IMR-90 (cell line): Measurements from ENCODE around the gene PIAS3. TPM values are rescaled to one million over a fixed set of nuclear protein-coding genes. Genes with fewer than 3 reads are reported as not detected.

Source experiments
- ATAC-seq: fragments of 200-7000 bp; cut with Tn5 transposase; 2 replicates; pipeline ENCODE4 v1.9.1; 2020; ENCODE audit warnings: low read depth, mild to moderate bottlenecking, moderate library complexity
- BruUV-seq: library from RNA; stranded (reverse); fragments of 400-500 nt; replicated peaks from 2 replicates; lab custom pipeline; 2021; lab: Mats Ljungman, UMichigan
- CTCF ChIA-PET: fragments of 300-600 bp; formaldehyde crosslinking; extraction: SDS; loops from one replicate; lab custom pipeline; 2021; ENCODE audit warnings: antibody characterized with exemption; lab: Yijun Ruan, JAX
- POLR2A ChIA-PET: fragments of 300-600 bp; sonication (Branson Sonifier 250); formaldehyde crosslinking; loops from one replicate; lab custom pipeline; 2022; ENCODE audit warnings: antibody characterized with exemption; ENCODE audit not compliant: unreplicated experiment; lab: Charles Lee
- DNase-seq: peaks from one replicate; pipeline ENCODE4 v3.0.0; 2013
- H2AFZ ChIP-seq: replicated peaks from 2 replicates; pipeline ENCODE3; 2013; ENCODE audit warnings: low read length, mild to moderate bottlenecking; ENCODE audit not compliant: poor library complexity
- H2AK5ac ChIP-seq: 2 replicates; pipeline ENCODE4 v1.6.1; 2013; ENCODE audit warnings: low read depth, low read length, inconsistent platforms
- H2AK9ac ChIP-seq: replicated peaks from 2 replicates; pipeline ENCODE3; 2013; ENCODE audit warnings: mild to moderate bottlenecking, low read depth, low read length, moderate library complexity; ENCODE audit not compliant: poor library complexity
- H2BK120ac ChIP-seq: 2 replicates; pipeline ENCODE4 v1.6.1; 2013; ENCODE audit warnings: low read depth, low read length, inconsistent platforms
- H2BK15ac ChIP-seq: 3 replicates; pipeline ENCODE4 v1.6.1; 2013; ENCODE audit warnings: low read depth, low read length, inconsistent platforms
- H2BK20ac ChIP-seq: 2 replicates; pipeline ENCODE4 v1.6.1; 2013; ENCODE audit warnings: low read depth, mild to moderate bottlenecking, inconsistent platforms, low read length, moderate library complexity
- H2BK5ac ChIP-seq: 2 replicates; pipeline ENCODE4 v1.6.1; 2013; ENCODE audit warnings: mild to moderate bottlenecking, low read depth, low read length, inconsistent platforms; ENCODE audit not compliant: poor library complexity, severe bottlenecking
- H3K14ac ChIP-seq: replicated peaks from 2 replicates; pipeline ENCODE4 v1.6.1; 2013; ENCODE audit warnings: low read depth, low read length, inconsistent platforms
- H3K18ac ChIP-seq: 2 replicates; pipeline ENCODE4 v1.6.1; 2013; ENCODE audit warnings: low read depth, low read length, control low read depth
- H3K23ac ChIP-seq: 2 replicates; pipeline ENCODE4 v1.6.1; 2013; ENCODE audit warnings: low read depth, low read length, inconsistent platforms
- H3K27ac ChIP-seq: 2 replicates; pipeline ENCODE4 v1.5.1; 2013; ENCODE audit warnings: mild to moderate bottlenecking, control low read depth, low read length; ENCODE audit not compliant: insufficient read depth
- H3K27me3 ChIP-seq: 2 replicates; pipeline ENCODE4 v1.6.1; 2013; ENCODE audit warnings: low read length; ENCODE audit not compliant: control insufficient read depth, insufficient read depth
- H3K36me3 ChIP-seq: 2 replicates; pipeline ENCODE4 v1.6.1; 2013; ENCODE audit warnings: low read length, mixed read lengths; ENCODE audit not compliant: control insufficient read depth, insufficient read depth
- H3K4ac ChIP-seq: 2 replicates; pipeline ENCODE4 v1.6.1; 2013; ENCODE audit warnings: low read depth, low read length, inconsistent platforms
- H3K4me1 ChIP-seq: 2 replicates; pipeline ENCODE4 v1.6.1; 2013; ENCODE audit warnings: low read length, mixed read lengths; ENCODE audit not compliant: control insufficient read depth, insufficient read depth
- H3K4me2 ChIP-seq: 2 replicates; pipeline ENCODE4 v1.6.1; 2013; ENCODE audit warnings: low read depth, mild to moderate bottlenecking, control low read depth, low read length, moderate library complexity
- H3K4me3 ChIP-seq: 2 replicates; pipeline ENCODE4 v1.5.1; 2013; ENCODE audit warnings: low read depth, mild to moderate bottlenecking, control low read depth, low read length, moderate library complexity; ENCODE audit not compliant: insufficient read depth
- H3K56ac ChIP-seq: 2 replicates; pipeline ENCODE4 v1.6.1; 2013; ENCODE audit warnings: low read length, inconsistent platforms; ENCODE audit not compliant: insufficient read depth; ENCODE audit errors: extremely low read depth
- H3K79me1 ChIP-seq, 2 experiments: 2 replicates each; pipeline ENCODE4 v1.6.1; 2013; ENCODE audit warnings: low read length in 2 of 2, inconsistent platforms in 1 of 2, low read depth in 1 of 2
- H3K9ac ChIP-seq: 2 replicates; pipeline ENCODE4 v1.6.1; 2013; ENCODE audit warnings: low read depth, low read length, control low read depth
- H3K9me1 ChIP-seq: 2 replicates; pipeline ENCODE4 v1.6.1; 2013; ENCODE audit warnings: low read length, inconsistent platforms; ENCODE audit not compliant: insufficient read depth
- H3K9me3 ChIP-seq: 2 replicates; pipeline ENCODE4 v1.6.1; 2013; ENCODE audit warnings: low read length; ENCODE audit not compliant: control insufficient read depth, insufficient read depth
- H4K20me1 ChIP-seq: 2 replicates; pipeline ENCODE4 v1.6.1; 2013; ENCODE audit warnings: low read length, inconsistent platforms; ENCODE audit not compliant: insufficient read depth
- H4K5ac ChIP-seq: 2 replicates; pipeline ENCODE4 v1.6.1; 2013; ENCODE audit warnings: mild to moderate bottlenecking, low read depth, low read length, control low read depth
- H4K8ac ChIP-seq, 2 experiments: 2 replicates each; pipeline ENCODE4 v1.6.1; 2013; ENCODE audit warnings: low read depth in 2 of 2, low read length in 2 of 2, control low read depth in 1 of 2, inconsistent platforms in 1 of 2
- H4K91ac ChIP-seq: 2 replicates; pipeline ENCODE4 v1.6.1; 2013; ENCODE audit warnings: low read depth, low read length, inconsistent platforms; ENCODE audit not compliant: insufficient read depth
- BHLHE40 ChIP-seq: fragments of 150-350 bp; IDR thresholded peaks from 2 replicates; pipeline ENCODE4 v1.6.1; 2016; ENCODE audit warnings: mild to moderate bottlenecking, low read depth, low read length
- CEBPB ChIP-seq: IDR thresholded peaks from 2 replicates; pipeline ENCODE4 v1.6.1; 2012; ENCODE audit warnings: low read depth, low read length, improper control_type of control experiment
- CHD1 ChIP-seq: IDR thresholded peaks from 2 replicates; pipeline ENCODE4 v1.6.1; 2012; ENCODE audit warnings: low read depth, low read length, improper control_type of control experiment
- FOS ChIP-seq: fragments of 150-350 bp; IDR thresholded peaks from 2 replicates; pipeline ENCODE4 v1.6.1; 2016; ENCODE audit warnings: low read depth, low read length
- MAFK ChIP-seq: IDR thresholded peaks from 2 replicates; pipeline ENCODE4 v1.6.1; 2012; ENCODE audit warnings: low read depth, low read length, improper control_type of control experiment
- MAZ ChIP-seq: IDR thresholded peaks from 2 replicates; pipeline ENCODE4 v1.6.1; 2012; ENCODE audit warnings: low read depth, mild to moderate bottlenecking, low read length, improper control_type of control experiment, moderate library complexity, borderline replicate concordance
- MXI1 ChIP-seq: IDR thresholded peaks from 2 replicates; pipeline ENCODE4 v1.6.1; 2012; ENCODE audit warnings: low read depth, mild to moderate bottlenecking, low read length, moderate library complexity, borderline replicate concordance
- NFE2L2 ChIP-seq: fragments of 150-350 bp; IDR thresholded peaks from 2 replicates; pipeline ENCODE4 v1.6.1; 2016; ENCODE audit warnings: low read depth, mild to moderate bottlenecking, low read length
- POLR2A ChIP-seq: IDR thresholded peaks from 2 replicates; pipeline ENCODE4 v1.6.1; 2012; ENCODE audit warnings: mild to moderate bottlenecking, low read depth, low read length
- RAD21 ChIP-seq: IDR thresholded peaks from 2 replicates; pipeline ENCODE4 v1.6.1; 2012; ENCODE audit warnings: low read length, improper control_type of control experiment
- RCOR1 ChIP-seq: IDR thresholded peaks from 2 replicates; pipeline ENCODE4 v1.6.1; 2012; ENCODE audit warnings: mild to moderate bottlenecking, low read length, improper control_type of control experiment; ENCODE audit not compliant: insufficient replicate concordance
- RFX5 ChIP-seq: IDR thresholded peaks from 2 replicates; pipeline ENCODE4 v1.8.0; 2012; ENCODE audit warnings: low read depth, mild to moderate bottlenecking, low read length, moderate library complexity
- SMC3 ChIP-seq: fragments of 150-350 bp; IDR thresholded peaks from 2 replicates; pipeline ENCODE4 v1.6.1; 2016; ENCODE audit warnings: low read depth, mild to moderate bottlenecking, antibody characterized with exemption, low read length, moderate library complexity
- WGBS, 2 experiments: methylation state at CpG; one replicate each; pipeline versions ENCODE4 v1.1.5 to v1.1.7; 2013; ENCODE audit warnings: missing lambda C conversion rate in 2 of 2; ENCODE audit not compliant: insufficient read length in 1 of 2; ENCODE audit errors: extremely low coverage in 2 of 2; 5-methylcytosine and 5-hydroxymethylcytosine counted together
- dilution Hi-C: fragments of 300-500 bp; cut with HindIII; formaldehyde crosslinking; loops from one replicate; pipeline ENCODE4 v1.14.3; 2018; ENCODE audit warnings: low sequenced_read_pairs; ENCODE audit not compliant: unreplicated experiment
- in situ Hi-C: fragments of 300-500 bp; cut with MboI; formaldehyde crosslinking; loops from 3 replicates; pipeline ENCODE4 v1.14.3; 2019; ENCODE audit warnings: low sequenced_read_pairs, inconsistent platforms, mixed read lengths
- intact Hi-C: fragments of 100-400 bp; cut with micrococcal nuclease; formaldehyde crosslinking; loops from 2 replicates; pipeline ENCODE4 v1.10.0; 2022
- polyA plus RNA-seq, 3 experiments: library from polyadenylated mRNA; depleted of rRNA; stranded (reverse); fragments of >200 nt; gene quantifications; 2 replicates each; pipeline ENCODE4 v1.2.3, GENCODE V29; 2012; ENCODE audit warnings: low replicate concordance in 1 of 3
- total RNA-seq: library from RNA; depleted of rRNA; stranded (reverse); fragments of >200 nt; gene quantifications from 2 replicates; pipeline ENCODE4 v1.2.3, GENCODE V29; 2012
- TF ChIP-seq, protein P1 (sequence below): conservative IDR thresholded peaks from 2 replicates; pipeline ENCODE4 v1.5.1; 2012; ENCODE audit warnings: mild to moderate bottlenecking, low read depth, low read length, improper control_type of control experiment
- TF ChIP-seq, protein P2 (sequence below): fragments of 150-350 bp; IDR thresholded peaks from 2 replicates; pipeline ENCODE4 v1.6.1; 2016; ENCODE audit warnings: low read depth, mild to moderate bottlenecking, low read length, moderate library complexity, borderline replicate concordance
- TF ChIP-seq, protein P3 (sequence below): fragments of 150-350 bp; IDR thresholded peaks from 2 replicates; pipeline ENCODE4 v1.6.1; 2017; ENCODE audit warnings: mild to moderate bottlenecking, antibody characterized with exemption, low read length, low read depth

Gene PIAS3
- total and polyA plus RNA-seq, 2 of the 4 experiments (the other 2 are of a cell fraction): 11.1 to 53.7 TPM

DNA sequence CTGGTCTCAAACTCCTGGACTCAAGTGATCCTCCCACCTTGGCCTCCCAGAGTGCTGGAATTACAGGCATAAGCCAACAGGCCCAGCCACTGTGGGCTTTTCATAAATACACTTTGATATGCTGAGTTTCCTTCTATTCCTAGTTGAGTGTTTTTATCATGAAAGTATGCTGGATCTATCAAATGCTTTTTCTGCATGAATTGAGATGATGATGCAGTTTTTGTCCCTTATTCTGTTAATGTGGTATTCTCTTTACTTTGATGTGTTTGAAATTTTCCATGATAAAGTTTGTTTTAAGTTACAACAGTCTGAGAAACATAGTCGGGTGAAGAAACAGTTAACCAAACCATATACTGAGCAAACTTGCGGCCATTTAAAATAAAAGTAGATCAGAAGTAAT is 59.1 kb downstream of the PIAS3 start:
- in situ Hi-C loops (no loop called here), intact Hi-C loops (no loop called here), dilution Hi-C loops (no loop called here)
- peaks cover 5% of the 10 kb centered on the region for H3K9me3 ChIP-seq
- no peak for DNase-seq
- peaks cover 21 to 84% of the 10 kb centered on the region in 2 experiments for H3K79me1 ChIP-seq
- peaks cover 55% of the 10 kb centered on the region for H4K20me1 ChIP-seq
- TF ChIP-seq, protein P1, sequence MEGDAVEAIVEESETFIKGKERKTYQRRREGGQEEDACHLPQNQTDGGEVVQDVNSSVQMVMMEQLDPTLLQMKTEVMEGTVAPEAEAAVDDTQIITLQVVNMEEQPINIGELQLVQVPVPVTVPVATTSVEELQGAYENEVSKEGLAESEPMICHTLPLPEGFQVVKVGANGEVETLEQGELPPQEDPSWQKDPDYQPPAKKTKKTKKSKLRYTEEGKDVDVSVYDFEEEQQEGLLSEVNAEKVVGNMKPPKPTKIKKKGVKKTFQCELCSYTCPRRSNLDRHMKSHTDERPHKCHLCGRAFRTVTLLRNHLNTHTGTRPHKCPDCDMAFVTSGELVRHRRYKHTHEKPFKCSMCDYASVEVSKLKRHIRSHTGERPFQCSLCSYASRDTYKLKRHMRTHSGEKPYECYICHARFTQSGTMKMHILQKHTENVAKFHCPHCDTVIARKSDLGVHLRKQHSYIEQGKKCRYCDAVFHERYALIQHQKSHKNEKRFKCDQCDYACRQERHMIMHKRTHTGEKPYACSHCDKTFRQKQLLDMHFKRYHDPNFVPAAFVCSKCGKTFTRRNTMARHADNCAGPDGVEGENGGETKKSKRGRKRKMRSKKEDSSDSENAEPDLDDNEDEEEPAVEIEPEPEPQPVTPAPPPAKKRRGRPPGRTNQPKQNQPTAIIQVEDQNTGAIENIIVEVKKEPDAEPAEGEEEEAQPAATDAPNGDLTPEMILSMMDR: no peak
- TF ChIP-seq, protein P2, sequence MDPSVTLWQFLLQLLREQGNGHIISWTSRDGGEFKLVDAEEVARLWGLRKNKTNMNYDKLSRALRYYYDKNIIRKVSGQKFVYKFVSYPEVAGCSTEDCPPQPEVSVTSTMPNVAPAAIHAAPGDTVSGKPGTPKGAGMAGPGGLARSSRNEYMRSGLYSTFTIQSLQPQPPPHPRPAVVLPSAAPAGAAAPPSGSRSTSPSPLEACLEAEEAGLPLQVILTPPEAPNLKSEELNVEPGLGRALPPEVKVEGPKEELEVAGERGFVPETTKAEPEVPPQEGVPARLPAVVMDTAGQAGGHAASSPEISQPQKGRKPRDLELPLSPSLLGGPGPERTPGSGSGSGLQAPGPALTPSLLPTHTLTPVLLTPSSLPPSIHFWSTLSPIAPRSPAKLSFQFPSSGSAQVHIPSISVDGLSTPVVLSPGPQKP: no peak
- TF ChIP-seq SMC3 (no peak), RFX5 (no peak), MAZ (no peak), NFE2L2 (no peak), RCOR1 (no peak), MXI1 (no peak), MAFK (no peak), CHD1 (no peak), POLR2A (no peak), RAD21 (no peak), FOS (no peak), BHLHE40 (no peak), CEBPB (no peak)
- TF ChIP-seq, protein P3, sequence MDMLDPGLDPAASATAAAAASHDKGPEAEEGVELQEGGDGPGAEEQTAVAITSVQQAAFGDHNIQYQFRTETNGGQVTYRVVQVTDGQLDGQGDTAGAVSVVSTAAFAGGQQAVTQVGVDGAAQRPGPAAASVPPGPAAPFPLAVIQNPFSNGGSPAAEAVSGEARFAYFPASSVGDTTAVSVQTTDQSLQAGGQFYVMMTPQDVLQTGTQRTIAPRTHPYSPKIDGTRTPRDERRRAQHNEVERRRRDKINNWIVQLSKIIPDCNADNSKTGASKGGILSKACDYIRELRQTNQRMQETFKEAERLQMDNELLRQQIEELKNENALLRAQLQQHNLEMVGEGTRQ: no peak
- H3K4me2 ChIP-seq: no peak overlapping the region
- no TSS peak for BruUV-seq
- H3K4ac ChIP-seq: no peak overlapping the region
- ATAC-seq: no peak
- no peak overlapping the region for H3K18ac ChIP-seq
- H2BK15ac ChIP-seq: no peak overlapping the region
- H2BK5ac ChIP-seq: no peak overlapping the region
- no peak overlapping the region for H3K9ac ChIP-seq
- H3K27ac ChIP-seq: no peak overlapping the region
- no peak overlapping the region for H4K8ac ChIP-seq
- no peak overlapping the region for H2AK9ac ChIP-seq
- no peak overlapping the region for H3K56ac ChIP-seq
- peaks cover 6% of the 10 kb centered on the region; the same call in 1 of the 2 replicates for H3K9me1 ChIP-seq
- no CpG with 5 or more reads among the region's 2 CpGs for WGBS, 2 experiments
- H3K27me3 ChIP-seq: no peaks in the 10 kb centered on the region
- no peak overlapping the region for H2BK20ac ChIP-seq
- H2BK120ac ChIP-seq: no peak overlapping the region
- no peak overlapping the region for H3K14ac ChIP-seq
- ChIA-PET POLR2A (no interaction called here), CTCF (no interaction called here)
- H4K91ac ChIP-seq: no peak overlapping the region
- H4K5ac ChIP-seq: no peak overlapping the region
- H3K23ac ChIP-seq: no peak overlapping the region
- no peak overlapping the region for H3K4me3 ChIP-seq
- peaks cover 4% of the 10 kb centered on the region; the same call in 1 of the 2 replicates for H3K36me3 ChIP-seq
- peaks cover 10% of the 10 kb centered on the region for H3K4me1 ChIP-seq
- no peak overlapping the region for H2AFZ ChIP-seq
- no peak overlapping the region for H2AK5ac ChIP-seq
